MM.1S (cell line): Measurements from ENCODE around the gene NANOGP8.

ENCODE experiments used
- CTCF ChIP-seq: fragments of 300-600 bp; sonication (generic); IDR thresholded peaks from 2 replicates; pipeline ENCODE4 v1.5.1; 2016; ENCODE audit warnings: antibody characterized with exemption, low read length, mixed read lengths
- EZH2 ChIP-seq: fragments of 300-600 bp; sonication (generic); optimal IDR thresholded peaks from 2 replicates; pipeline ENCODE3; 2017; ENCODE audit warnings: low read depth, mild to moderate bottlenecking, antibody characterized with exemption, low read length, mixed read lengths
- EZH2phosphoT487 ChIP-seq: fragments of 300-600 bp; sonication (generic); IDR thresholded peaks from 2 replicates; pipeline ENCODE4 v1.6.1; 2018; ENCODE audit warnings: antibody characterized with exemption, low read length

GRCh38 chr15:35043373-35044095 lies 41.6 kb downstream of the NANOGP8 start:
- no peak for TF ChIP-seq EZH2
- TF ChIP-seq CTCF = no peak
- TF ChIP-seq EZH2phosphoT487 = no peak
